Stimulated activated CD4-positive, alpha-beta T cell treated with anti-CD3 and anti-CD28 coated beads, Interleukin-12 subunit alpha, Interleukin-12 subunit beta, amount 100 ng/mL, for 24 hours (primary cell): Measurements from ENCODE around the gene TBC1D1.
"Not testable (repeated sequence)": the region's sequence is repeated elsewhere in the genome, so short reads cannot be mapped to it uniquely, and the experiment has no call there.

ENCODE experiments used
- DNase-seq, 2 experiments: peaks; one replicate each; pipeline ENCODE4 v3.0.0-alpha.2; 2020; ENCODE audit warnings: low read depth in 2 of 2

TBC1D1 gene

DNA sequence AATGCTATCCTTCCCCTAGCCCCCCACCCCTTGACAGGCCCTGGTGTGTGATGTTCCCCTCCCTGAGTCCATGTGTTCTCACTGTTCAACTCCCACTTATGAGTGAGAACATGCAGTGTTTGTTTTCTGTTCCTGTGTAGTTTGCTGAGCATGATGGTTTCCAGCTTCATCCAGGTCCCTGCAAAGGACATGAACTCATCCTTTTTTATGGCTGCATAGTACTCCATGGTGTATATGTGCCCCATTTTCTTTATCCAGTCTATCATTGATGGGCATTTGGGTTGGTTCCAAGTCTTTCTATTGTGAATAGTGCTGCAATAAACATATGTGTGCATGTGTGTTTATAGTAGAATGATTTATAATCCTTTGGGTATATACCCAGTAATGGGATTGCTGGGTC is 32.2 kb downstream of the TBC1D1 start:
- not testable (repeated sequence) for DNase-seq

DNA sequence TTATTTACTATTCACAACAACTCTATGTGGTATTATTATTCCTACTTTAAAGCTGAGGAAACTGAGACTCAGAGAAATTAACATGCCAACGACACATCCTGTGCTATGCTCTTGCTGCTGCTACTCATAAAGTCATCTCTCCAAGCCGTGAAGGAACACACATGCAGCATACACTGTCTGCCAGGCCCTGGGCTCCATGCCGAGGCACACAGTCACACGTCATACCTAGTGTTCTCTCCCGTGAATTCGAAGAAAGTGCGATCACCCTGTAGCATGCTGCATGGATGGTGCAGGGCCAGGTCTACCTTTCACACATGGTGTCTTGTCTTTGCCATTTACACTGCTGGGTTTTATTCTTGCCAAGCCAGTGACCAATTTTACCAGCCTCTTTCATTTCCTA is 34.1 kb downstream of the TBC1D1 start:
- no peak for DNase-seq

DNA sequence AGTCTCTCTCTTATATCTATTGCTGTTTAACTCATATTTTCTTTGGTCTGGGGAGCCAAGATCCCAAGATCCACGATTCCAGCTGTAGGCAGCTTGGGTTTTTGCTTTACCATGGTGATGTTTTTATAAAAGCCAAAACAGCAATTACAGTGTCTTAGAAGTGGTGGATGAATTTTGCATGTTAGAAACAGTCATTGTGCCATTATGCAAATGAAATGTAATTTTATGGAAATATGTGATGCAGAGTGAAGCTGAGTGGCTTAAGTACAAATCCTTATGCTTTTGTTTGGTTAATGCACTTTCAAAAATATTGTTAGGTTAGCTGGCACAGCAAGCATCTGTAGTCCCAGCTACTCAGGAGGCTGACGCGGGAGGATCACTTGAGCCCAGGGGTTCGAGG is 36.5 kb downstream of the TBC1D1 start:
- DNase-seq, result no peak

DNA sequence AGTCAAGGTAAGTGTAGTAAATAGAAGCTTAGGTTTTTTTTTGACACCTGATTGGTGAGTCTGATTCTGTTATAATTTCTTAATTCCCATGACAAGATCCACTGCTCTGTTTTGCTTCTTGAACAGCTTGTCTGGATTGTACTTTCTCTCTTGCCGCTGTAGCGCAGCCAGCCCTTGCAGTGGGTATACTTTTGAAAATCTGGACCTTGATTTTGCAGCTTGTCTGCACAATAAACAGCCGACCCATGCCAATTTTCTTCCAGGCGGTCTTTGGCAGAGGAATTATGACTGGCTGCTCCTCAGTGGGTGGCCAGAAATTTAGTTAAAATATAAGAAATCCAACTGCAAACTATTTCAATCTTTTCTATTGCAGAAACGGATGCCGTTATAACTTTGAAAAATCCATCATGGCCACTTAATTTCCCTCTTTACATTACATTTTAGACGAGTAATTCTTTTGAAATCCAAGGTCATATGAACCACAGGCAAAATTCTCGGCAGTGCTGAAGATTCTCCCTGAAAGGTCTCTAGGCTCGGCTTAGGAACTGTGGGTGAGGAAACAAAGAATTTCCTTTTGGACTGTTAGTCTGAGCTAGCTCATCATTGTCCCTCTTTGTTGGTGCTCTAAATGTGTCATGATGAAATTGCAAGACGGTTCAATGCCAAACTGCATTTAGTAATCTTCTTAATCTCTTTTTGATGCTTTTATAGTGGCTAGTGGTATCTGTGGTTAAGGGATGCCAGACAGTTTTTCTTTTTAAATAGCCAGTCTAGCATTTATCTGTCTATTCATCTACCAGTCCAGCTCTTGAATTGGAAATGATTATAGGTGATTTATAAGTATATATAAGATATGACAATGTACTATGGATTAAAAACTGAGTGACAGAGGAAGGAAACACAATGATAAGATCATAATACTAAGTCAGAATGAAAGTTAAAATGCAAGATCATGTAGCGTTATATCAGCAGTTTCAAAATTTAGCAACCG is 37.8 kb downstream of the TBC1D1 start:
- no peak for DNase-seq

DNA sequence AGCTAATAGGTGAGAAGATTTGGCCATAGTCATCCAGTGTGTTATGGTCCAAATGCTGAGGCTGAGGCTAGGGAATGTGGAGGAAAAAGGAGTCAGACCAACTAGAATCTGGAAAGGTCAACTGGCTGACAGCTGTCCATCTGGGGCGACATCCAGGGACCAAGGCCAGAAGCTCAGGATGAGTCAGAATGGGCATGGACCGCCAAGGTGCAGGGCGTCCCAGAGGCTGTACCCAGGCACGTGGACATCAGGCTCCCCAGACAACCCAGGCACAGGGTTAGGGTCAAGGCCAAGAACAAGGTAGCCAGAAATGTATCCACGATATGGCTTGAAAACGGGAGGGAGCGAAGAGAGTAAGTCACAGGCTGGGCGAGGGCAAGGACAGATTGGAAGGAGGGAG is 43.2 kb downstream of the TBC1D1 start:
- no peak for DNase-seq

DNA sequence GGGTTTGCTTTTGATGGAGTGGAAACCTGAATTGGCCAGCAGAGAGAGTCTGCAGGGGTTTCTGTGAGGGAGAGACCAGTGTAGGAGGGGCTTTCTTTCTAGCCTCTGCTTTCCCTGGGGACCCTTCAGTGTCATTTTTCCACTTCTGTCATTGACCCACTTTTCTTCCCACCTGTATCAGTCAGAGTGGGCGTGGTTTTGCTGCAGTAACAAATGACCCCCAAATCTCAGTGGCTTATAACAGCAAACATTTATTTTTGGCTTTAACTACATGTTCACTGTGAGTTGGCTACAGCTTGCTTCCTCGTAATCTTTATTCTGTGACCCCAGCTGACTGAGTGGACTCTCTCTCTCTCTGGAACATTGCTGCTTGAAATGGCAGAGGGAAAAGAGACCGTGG is 43.7 kb downstream of the TBC1D1 start:
- no peak for DNase-seq

DNA sequence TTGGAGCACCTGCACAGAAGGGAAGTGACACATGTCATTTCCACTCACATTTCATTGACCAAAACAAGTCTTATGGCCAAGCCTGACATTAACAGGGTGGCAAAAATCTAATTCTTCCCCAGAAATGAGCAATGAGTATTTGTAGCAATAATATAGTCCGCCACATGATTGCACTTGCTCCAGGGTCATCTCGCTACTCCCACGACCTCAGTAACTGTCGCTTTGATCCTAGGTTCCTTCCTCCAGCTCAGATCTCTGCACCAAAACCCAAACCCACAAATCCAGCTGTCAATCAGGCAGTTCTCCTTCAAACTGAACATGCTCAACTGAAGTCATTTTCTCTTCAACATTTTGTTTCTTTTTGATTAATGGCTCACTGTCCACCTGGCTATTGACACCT is 44.1 kb downstream of the TBC1D1 start:
- DNase-seq, result no peak

DNA sequence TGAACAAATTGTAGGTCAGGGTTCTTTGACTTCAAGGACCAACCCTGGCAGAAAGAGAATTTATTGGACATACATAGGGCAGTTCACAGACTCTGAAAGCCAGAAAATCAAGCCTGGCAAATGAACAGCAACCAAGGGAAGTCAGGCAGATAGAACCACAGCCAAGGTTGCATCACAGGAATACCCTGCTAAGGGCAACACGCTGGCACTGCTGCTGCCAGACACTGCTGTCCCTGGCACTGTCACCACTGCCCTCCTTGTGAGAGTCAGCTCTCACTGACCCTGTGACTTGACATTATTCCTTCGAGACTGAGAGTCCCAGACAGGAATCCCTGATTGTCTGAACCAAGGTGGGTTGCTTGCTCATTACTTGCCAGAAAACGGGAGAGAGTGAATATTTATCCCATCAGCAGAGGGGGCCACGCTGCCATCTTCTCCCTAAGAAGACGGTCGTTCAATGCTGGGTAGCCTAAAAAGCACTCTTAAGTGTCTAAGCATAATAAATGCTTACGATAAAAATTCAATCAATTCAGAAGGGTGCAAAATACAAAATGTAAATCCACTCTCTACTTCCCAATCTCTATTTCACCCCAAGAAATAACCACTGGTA is 46.1 kb downstream of the TBC1D1 start:
- no peak for DNase-seq

DNA sequence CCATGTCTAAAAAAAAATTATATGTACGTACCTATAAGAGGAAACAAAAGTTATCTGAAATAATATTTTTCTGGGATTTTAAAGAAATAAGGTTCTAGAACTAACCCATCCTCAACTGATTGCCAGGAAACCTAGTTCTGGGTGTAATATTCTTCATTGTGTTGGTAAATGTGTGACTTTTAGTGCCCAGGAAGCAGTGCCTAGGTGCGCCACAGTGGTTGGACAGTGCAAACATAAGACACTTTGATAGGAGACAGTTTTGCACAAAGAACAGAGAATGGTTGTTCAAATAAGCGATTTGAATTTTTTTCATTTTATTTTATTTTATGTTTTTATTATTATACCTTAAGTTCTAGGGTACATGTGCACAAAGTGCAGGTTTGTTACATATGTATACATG is 47.3 kb downstream of the TBC1D1 start:
- DNase-seq, result no peak

DNA sequence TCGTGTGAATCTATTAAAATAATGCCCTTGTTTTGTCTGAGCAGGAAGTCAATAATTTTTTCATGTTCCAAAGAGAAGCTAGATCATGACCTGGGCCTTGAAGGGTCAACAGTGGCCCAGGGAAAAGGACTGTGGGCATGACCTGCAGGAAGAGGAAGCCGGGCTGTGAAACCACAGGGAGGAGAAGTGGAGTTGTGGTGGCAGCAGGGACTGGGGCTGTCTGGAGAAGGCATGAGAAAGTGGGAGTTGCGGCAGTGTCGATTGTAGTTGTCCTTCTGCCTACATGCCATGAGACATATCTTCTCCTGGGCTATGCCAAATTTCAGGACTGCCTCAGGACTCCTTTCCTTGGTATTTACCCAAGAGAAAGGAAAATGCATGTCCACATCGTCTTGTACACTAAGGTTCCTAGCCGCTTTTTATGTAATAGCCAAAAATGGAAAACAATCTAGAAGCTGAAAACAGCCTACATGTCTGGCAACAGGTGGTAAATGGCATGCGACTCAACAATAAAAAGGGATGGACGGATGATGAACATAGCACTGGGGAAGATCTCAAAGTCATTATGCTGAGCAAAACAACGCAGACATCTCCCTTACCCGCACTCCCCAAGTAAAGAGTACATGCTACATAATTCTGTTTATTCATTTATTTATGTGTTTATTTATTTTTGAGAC is 55.8 kb downstream of the TBC1D1 start:
- no peak for DNase-seq

DNA sequence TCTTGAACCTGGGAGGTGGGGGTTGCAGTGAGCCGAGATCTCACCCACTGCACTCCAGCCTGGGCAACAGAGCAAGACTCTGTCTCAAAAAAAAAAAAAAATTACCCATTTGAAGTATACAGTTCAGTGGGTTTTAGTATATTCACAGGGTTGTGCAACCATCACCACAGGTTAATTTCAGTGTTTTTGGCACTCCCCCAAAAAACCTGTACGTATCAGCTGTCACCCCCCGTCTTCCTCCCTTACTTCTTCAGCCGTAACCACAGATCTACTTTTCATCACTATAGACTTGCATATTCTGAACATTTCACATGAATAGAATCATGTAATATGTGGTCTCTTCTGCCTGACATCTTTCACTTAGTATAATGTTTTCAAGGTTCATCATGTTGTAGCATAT is 57.7 kb downstream of the TBC1D1 start:
- no peak for DNase-seq

DNA sequence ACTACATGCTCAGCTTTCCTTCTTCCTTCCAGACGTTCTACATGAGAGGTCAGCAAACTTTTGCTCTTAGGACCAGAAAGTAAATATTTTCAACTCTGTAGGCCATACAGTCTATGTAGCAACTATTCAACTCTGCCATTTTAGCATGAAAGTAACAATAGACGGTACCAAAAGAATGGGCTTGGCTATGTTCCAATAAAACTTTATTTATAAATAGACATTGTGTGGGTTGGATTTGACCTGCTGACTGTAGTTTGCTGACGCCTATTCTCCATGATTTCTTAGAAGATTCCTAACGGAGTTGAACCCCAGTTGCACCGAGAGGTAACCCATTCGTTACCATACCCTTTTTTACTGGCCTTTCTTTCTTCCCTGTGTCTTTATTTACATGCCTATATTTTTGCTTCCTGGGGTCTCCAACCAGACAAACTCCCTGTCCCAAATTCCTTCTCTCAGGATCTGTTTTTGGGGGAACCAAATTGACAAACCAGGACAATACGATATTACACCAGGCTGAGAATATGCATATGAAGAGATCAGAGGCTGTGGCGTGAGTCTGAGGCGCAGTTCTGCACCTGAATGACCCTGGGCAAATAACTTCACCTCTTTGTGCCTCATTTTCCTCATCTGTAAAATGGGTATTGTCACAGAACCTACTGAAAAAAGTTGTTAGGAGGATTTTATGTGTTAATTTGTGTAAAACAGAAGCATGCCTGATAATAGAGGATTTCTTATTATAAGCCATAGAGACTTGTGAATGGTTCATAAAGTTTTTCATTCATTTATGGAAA is 58.9 kb downstream of the TBC1D1 start:
- no peak for DNase-seq

DNA sequence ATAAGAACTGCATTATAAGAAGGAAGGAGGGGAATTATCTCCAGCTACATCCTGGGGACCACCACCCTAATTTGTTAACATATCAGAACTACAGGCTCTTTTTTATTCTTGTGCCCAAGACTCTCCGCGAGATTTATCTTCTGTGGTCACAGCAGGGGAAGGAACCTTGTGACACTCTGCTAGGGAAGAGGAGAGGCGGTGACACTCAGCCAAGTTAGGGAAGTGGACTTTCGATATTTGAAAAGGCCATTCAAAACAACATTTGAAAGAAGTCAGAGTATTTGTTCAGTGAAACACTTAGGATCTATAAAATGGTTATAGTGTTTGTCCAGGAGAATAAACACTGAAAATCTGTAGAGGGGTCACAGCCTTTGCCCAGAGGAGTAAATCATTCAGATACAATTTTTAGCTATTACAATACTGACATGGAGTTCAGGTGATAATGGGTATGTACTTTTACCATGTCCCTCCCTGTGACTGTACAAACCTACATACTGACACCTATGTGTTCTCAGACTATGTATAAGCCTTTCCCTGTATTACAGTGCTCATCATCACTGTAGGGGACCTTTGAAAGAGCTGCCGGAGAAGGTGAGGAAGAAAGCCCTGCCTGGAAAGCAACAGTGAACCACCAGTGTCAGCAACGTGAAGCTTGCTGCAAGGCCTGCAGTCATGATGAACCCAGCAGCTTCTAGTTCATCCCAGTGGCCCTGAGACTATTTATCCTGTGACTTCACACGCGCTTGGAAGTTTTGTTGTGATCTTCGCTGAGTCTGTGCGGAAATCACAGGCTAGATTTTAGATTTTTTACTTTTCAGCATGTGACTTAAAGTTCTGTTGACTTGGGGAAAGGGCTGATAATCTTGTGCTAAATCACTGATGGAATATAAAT is 60.8 kb downstream of the TBC1D1 start:
- DNase-seq, result no peak

DNA sequence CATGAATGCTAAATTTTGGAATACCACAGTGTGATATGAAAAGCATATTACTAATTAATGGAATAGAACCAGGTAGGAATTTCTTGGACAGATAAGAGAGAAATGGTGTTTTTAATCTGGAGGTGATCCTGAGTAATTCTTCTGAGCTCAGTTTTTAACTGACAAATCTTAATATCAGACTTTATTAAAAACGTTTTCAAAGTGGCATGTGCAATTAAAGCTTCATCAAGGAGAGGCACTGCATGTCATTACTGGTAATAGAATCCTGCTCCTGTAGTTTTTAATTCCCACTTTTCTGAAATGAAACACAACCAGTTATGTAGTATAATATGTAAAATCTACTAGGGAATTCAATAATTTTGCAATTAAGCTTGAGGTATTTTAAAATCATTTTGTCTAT is 62.3 kb downstream of the TBC1D1 start:
- no peak for DNase-seq

DNA sequence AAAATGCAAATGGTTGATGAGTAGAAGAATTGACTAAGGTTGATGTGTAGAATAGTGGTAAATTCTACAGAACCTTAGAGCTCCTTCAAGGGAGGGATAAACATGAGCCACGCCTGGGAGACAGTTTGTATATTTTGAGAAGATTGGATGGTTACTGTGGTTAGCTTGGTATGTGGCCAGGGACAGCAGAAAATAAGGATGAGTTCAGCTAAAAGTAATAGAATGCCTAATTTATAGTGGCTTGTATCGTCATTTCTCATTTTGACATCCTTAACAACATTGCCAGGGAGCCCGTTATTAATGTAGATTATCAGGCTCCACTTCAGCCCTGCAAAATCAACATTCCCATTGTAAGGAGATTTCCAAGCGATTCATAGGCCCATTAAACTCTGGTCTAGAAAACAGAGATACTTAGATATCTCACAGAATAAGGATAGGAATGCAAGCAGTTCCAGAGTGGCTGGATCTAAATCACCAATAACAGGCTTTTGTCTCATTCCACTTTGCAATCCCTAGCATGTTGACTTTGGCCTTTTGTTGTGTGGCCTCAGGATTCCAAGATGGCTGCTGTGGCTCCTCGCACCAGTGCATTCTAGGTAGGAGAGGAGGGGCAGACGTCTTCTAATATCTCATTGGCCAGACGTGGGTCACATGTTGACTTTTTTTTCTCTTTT is 62.9 kb downstream of the TBC1D1 start:
- no peak for DNase-seq

DNA sequence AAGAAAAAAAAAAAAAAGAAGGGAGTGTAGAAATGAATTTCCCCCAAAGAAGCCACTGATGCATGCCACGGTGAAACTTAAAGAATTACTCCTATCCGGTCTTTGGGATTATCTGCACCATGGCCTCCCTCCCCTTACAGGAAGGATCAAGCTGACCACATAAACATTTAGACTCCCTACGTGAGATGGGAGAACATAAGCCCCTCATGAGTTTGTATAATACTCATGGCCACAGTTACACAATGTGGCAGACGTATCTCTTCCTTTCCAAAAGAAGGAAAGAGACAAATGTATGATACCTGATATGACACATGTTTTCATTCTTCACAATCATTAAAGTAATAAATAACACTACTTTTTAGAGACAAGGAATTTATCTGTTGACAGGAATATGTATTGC is 66.1 kb downstream of the TBC1D1 start:
- DNase-seq, result no peak

DNA sequence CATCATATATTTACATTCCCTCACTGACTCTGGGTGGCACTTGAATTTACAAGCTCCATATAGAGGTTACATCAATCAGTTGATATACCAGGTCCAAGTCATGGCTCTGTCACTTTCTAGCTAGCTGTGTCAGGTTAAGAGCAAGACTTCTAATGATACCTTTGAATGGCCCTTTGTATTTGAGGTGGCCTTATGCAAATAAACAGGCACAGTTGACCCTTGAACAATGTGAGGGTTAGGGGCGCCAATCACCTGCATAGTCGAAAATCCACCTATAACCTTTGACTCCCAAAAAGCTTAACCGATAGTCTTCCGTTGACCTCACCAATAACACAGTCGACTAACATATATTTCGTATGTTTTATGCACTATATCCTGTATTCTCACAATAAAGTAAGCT is 68.0 kb downstream of the TBC1D1 start:
- DNase-seq, result no peak

DNA sequence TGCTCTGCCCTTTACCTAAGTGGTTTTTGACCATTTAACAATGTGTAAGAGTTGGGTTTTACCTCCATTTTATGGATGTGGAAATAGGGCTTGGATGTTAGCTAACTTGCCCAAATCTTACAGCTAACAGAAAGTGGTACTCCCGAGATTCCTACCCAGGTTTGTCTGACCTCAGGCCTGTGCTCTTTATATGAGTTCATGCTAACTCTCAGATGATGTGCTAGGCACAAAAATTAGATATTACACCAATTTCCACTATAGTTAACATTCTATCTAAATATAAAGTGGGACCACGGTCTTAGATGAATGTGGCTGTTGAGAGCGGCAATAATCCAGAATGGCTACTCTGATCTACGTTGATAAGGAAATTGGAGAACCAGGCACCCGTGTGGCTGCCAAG is 69.2 kb downstream of the TBC1D1 start, which contains the start of gene PTTG2:
TSS of gene PTTG2 (plus strand) at position 301 of the 400 bp plus-strand sequence. CDS start at position 338, 37 bp downstream.
- DNase-seq, result no peak

DNA sequence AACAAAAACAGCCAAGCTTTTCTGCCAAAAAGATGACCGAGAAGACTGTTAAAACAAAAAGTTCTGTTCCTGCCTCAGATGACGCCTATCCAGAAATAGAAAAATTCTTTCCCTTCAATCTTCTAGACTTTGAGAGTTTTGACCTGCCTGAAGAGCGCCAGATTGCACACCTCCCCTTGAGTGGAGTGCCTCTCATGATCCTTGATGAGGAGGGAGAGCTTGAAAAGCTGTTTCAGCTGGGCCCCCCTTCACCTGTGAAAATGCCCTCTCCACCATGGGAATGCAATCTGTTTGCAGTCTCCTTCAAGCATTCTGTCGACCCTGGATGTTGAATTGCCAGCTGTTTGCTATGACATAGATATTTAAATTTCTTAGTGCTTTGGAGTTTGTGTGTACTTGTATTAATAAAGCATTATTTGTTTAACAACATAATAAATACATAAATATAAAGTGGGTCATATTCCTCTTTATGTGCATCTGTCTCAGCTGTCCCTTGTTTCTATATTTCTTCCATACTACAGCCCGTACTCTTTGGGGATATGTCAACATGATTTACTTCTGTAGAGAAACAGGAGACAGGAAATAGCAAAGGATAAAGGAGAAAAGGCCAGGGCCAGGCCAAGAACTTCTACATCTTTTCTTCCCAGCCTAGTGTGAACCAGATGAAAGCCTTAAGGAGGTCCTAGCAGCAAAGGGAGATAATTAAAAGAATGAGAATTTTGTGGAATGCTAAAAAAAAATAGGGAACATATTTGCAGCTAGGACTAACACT is 70.0 kb downstream of the TBC1D1 start:
- no peak for DNase-seq
